GM18498 (cell line): ENCODE measurements around the gene FAM181A.
A peak's percentile ranks its signal among the peaks of the same experiment; 100 is the strongest.

ENCODE experiments used
- ATAC-seq: cut with Tn5 transposase; IDR thresholded peaks from one replicate; pipeline ENCODE4 v1.9.1; 2021; ENCODE audit warnings: mild to moderate bottlenecking, moderate library complexity; ENCODE audit not compliant: unreplicated experiment

Gene FAM181A

DNA sequence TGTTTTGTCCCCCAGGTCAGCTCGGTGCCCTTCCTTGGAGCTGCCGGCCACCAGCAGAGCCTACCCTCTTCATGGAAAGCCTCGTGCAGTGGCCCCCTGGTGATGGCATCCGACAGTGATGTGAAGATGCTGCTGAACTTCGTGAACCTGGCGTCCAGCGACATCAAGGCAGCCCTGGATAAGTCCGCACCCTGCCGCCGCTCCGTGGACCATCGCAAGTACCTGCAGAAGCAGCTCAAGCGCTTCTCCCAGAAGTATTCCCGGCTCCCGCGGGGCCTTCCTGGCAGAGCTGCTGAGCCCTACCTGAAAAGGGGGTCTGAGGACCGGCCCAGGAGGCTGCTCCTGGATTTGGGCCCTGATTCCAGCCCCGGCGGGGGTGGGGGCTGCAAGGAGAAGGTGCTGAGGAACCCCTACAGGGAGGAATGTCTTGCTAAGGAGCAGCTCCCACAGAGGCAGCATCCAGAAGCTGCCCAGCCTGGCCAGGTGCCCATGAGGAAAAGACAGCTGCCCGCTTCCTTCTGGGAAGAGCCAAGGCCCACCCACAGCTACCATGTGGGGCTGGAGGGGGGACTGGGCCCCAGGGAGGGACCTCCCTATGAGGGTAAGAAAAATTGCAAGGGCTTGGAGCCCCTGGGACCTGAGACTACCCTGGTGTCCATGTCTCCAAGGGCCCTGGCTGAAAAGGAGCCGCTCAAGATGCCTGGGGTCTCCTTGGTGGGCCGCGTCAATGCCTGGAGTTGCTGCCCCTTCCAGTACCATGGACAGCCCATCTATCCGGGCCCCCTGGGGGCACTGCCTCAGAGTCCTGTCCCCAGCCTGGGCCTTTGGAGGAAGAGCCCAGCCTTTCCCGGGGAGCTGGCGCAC lies 1.3 kb downstream of the FAM181A start:
- ATAC-seq, result no peak

GRCh38 chr14:93929048-93929535 lies 1.9 kb downstream of the FAM181A start:
- ATAC-seq, result no peak

DNA sequence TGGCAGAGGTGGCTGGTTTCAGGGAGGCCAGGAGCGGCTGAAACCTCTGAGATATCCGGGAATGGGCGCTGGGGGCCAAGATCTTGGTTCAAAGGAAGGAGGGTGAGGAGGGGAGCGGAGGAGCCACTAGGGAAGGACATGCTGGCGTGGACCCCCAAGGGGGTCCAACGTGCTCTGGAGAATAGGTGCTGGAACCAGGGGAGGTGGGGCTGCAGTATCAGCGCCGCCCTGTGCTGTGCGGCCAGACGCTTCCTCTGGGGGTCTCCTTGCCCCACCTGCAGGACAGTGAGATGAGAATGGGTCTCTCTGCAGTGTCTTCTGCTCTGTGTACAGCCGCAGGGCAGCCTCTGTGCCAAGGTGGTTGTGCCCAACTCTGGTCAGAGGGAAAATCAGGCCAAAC lies 2.5 kb downstream of the FAM181A start:
- no peak for ATAC-seq

DNA sequence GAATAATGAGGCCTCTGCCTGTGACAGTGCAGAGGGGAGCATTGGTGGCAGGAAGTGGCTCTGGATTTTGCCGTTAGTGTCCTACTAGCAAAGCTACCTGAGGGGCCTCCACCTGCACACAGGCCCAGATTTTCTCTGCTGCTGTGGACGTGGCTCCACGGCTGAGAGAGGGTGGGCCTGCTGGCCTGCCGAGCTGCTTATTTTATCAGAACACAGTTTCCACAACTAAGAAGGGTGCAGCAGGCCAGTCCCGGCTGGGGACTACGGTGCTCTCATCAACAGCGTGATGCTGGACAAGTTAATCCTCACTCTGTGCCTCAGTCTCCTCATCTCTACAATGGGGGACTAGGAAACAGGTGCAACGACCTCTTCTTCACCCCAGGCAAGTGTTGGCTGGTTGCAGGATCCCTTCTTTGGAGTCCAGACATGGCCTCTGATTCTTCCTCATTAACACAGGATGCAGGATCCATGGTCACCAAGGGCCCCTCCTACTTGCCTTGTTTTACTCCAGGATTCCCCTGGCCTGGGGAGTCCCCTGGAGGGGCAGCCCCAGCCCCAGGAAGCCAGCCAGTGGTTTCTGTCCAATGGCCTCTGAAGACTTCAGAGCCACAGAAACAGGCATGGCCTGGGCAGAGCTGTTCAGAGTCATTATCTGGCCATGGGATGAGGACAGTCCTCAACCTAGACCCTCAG lies 3.3 kb downstream of the FAM181A start:
- ATAC-seq, result no peak

DNA sequence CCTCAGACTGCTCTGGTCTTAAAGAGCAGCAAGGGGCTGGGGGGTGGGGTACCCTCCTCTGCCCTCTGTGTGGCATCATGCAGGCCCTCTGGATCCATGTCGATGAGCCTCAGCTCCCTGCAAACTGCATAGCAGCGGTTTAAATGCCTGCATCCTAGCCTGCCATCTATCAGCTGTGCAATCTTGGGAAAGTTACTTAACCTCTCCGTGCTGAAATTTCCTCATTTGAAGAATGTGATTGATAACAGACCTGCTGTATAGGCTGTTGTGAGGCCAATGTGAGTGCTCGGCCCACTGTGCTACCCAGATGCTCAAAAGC lies 3.8 kb downstream of the FAM181A start:
- no peak for ATAC-seq

GRCh38 chr14:93932642-93933041 lies 5.5 kb downstream of the FAM181A start:
- ATAC-seq, result no peak

DNA sequence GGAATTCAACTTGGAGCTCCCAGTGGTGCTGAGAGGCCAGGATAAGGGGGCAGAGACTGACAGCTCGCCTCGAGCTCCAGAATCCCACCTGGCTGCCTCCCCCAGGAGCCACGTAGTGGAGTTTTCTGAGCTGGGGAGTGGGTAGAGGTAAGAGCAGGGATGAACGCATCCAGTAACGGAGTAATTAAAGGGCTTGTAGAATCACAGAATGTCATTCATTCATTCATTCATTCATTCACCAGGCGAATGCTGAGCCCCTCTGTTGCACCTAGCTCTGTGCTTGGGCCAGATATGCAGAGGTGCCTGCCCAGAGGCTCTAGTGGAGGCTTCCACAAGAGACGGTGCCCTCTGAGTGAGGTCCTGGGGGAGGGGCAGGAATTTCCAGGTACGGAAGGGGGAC lies 8.1 kb downstream of the FAM181A start:
- no peak for ATAC-seq

DNA sequence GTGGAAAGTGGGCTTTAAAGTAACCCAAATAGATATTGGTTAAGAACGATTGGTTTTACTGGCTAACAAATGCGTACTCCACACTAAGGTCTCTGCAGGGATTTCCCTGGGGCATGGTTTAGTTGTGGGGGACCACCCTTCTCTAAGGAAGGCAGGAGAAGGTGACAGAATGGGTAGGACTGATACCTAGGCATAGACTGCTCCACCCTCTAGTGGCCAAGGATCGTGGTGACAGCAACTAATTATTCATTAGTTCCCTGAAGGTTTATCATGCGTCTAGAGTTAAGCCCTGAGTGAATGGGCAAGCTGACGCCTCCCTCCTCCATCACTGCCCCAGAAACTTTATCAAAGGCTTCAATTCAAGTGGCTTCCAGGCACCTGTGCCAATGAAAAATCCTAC lies 9.1 kb downstream of the FAM181A start:
- no peak for ATAC-seq

GRCh38 chr14:93936926-93937325 lies 9.8 kb downstream of the FAM181A start:
- ATAC-seq, result no peak

- no peak for ATAC-seq
These were observed 10.4 kb downstream of the FAM181A start for GRCh38 chr14:93937519-93937918.

DNA sequence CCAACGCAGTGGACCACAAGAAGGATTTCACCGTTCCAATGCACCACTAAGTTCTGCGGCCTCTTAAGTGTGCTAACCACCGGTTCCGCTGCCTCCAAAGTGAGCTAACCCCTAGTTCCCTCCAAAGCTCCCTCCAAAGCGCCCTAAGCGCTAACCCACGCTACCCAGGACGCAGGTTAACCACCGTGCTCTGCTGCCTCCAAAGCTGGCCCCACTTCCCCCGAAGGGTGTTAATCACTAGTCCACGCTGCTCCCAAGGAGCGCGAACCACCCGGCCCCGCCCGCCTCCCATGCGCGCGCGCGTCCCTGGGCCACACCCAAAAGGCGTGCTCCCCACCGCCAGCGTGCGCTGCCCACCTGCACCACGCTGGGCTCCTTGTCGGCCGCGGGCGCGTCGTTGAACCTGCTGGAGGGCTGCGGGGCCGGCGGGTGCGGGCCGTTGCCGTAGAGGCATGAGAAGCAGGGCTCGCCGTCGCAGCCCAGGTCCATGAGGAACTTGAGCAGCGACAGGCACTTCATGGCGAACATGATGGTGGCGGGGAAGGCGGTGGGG lies 11.7 kb downstream of the FAM181A start:
- ATAC-seq, result no peak

DNA sequence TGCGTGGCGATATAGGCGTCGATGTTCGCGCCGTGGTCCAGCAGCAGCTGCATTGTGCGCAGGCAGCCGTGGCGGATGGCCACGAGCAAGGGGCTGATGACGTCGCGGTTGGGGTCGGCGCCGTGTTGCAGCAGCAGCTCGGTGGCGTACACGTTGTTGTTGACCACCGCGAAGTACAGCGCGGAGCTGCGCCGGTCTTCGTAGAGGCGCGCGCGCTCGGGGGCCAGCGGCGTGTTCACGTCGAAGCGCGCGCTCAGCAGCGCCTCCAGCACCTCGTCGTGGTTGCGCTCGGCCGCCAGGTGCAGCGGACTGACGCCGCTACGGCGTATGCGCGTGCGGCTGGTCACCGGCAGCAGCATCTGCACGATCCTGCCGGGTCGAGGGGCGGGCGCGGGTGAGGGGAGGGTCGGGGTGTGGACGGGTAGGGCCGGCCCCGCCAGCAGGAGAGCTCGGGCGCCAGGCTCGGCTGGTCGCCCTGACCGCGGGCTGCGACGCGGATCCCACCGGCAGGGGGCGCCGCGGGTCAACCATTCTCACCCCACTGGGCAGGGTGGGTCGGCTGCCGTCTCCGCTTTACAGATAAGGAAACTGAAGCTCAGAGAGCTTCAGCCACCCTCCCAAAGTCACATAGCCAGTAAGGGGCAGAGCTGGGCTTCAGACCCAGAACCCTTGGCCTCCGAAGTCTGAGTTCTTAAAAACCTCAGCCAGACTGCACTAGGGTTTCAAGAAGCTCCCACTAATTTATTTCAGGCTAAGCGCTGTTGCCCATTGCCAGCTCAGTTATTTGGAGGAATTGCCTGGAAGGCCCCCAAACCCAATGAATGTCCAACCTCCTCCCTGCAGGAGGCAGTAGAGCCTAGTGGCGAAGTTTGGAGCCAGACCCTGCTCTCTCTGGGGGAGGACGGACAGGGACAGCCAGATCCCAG lies 12.4 kb downstream of the FAM181A start:
- ATAC-seq, result peak; percentile 92

DNA sequence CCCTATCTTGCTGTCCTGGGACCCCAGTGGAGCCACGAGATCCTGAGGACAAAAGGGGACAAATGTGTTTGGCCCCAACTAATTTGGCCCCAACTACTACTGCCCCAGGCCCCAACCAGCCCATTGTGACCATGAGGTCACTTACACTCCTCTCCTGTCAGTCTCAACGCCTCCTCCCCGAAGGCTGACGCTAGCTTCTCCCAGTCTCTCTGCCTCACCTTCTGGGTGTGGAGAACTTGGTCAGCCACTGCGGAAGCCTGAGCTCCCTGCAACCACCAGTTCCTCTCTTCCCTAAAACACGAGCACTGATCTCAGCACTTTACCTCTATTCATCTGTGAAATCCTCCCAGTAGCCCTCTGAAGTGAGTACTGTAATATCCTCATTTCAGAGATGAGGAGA lies 13.3 kb downstream of the FAM181A start:
- no peak for ATAC-seq

- no peak for ATAC-seq
These were observed 14.3 kb downstream of the FAM181A start for GRCh38 chr14:93941293-93941910.

GRCh38 chr14:93943052-93943451 lies 15.9 kb downstream of the FAM181A start:
- no peak for ATAC-seq

DNA sequence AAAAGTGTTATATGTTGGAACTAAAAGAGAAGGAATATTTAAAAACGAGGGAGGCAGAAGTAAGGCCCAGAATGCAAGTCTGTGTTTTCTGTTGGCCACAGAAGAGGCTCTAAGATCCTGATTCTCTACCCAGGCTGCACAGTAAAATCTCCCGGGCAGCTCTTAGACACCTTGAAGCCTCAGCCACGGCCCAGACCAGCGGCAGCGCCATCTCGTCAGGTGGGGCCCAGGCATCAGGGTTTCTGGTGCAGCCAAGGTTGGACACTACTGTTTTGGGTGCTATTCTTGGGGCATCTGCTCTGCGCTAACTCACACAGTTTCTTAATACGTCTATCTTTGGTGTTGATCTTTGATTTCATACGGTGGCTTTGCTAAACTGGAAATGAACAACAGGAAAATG lies 16.8 kb downstream of the FAM181A start:
- ATAC-seq, result no peak

GRCh38 chr14:93944348-93945069 lies 17.4 kb downstream of the FAM181A start:
- ATAC-seq, result no peak

- no peak for ATAC-seq
These were observed 17.9 kb downstream of the FAM181A start for GRCh38 chr14:93945070-93945399.

DNA sequence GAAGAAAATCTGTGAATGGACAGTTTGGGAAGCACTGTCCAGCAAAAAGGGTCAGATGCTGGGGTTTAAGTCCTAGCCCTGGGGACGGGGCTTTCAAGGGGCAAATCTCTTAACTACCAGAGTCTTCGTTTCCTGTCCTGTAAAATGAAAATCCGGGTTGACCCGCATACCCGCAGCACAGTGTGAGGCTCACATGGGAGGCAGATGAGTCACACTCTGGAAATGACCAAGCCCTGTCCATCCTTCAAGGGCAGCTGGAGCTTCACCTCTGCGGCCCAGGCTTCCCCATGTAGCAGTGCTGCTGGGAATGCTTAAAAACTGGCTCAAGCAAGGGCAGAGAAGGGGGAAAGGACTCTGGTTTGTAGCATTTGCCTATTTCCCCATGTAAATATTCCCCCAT lies 19.0 kb downstream of the FAM181A start:
- no peak for ATAC-seq

DNA sequence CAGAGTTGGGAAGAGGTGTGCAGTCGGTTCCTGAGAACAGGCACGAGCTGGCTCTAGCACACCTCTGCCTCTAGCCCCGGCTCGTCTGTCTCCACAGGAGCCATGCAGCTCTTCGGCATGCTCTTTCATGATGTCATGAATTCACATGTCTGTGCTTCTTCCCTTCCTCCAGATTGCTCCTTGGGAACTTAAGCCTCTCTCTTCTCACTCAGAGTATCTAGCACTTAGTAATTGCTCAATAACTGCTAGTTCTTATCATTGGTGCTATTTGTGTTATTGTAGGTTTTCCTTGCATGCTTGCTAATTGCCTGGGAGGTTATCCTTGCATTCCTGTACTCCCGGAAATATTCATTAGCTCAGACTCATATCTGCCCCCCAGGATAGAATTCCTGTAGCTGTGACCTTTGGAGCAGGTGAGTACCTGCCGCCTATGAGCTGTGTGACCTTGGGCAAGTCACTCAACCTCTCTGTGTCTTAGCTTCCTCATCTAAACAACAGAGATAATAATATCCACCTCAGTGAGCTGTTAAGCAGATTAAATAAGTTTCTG lies 19.5 kb downstream of the FAM181A start:
- no peak for ATAC-seq
